Uterus (tissue), 2 donors: ENCODE results near the gene SGK1.
"Not testable (repeated sequence)": the region's sequence is repeated elsewhere in the genome, so short reads cannot be mapped to it uniquely, and the experiment has no call there.

ENCODE experiments used
- CTCF ChIP-seq, 4 experiments: fragments of 200-600 bp in 2 of 4; fragments of 450-650 bp in 2 of 4; sonication (generic) in 2 of 4; IDR thresholded peaks; one replicate each; pipeline ENCODE4 v1.5.1; 2016 to 2019; ENCODE audit warnings: antibody characterized with exemption in 4 of 4, mild to moderate bottlenecking in 2 of 4, moderate library complexity in 1 of 4
- POLR2A ChIP-seq, 2 donors: fragments of 450-650 bp; IDR thresholded peaks; one replicate each; pipeline ENCODE4 v1.6.1; 2016; ENCODE audit warnings: antibody characterized with exemption in 2 of 2, mild to moderate bottlenecking in 1 of 2, moderate library complexity in 1 of 2

- not testable (repeated sequence) for TF ChIP-seq POLR2A, CTCF (IDR thresholded peaks at IDR 0.05)
Observed at GRCh38 chr6:134204759-134205158, 113.2 kb downstream of the SGK1 start.
